K562 (cell line): ENCODE measurements around the gene RPTOR. TPM values are rescaled to one million over a fixed set of nuclear protein-coding genes. Genes with fewer than 3 reads are reported as not detected.

Source experiments
- ARHGAP35 ChIP-seq: fragments of 450-650 bp; IDR thresholded peaks from 2 replicates; pipeline ENCODE4 v1.6.1; 2018; ENCODE audit not compliant: partially characterized antibody
- BRD9 ChIP-seq: fragments of 450-650 bp; IDR thresholded peaks from 2 replicates; pipeline ENCODE4 v1.6.1; 2018; ENCODE audit warnings: low read depth; ENCODE audit not compliant: partially characterized antibody
- HCFC1 ChIP-seq: IDR thresholded peaks from 2 replicates; pipeline ENCODE4 v1.6.1; 2012; ENCODE audit warnings: low read depth, low read length, improper control_type of control experiment
- TFAM ChIP-seq: fragments of 250-450 bp; sonication (Bioruptor Pico); conservative IDR thresholded peaks from 2 replicates; pipeline ENCODE4 v1.5.0; 2021; ENCODE audit warnings: mild to moderate bottlenecking, moderate library complexity
- TFAP4 ChIP-seq: sonication (generic); formaldehyde crosslinking; IDR thresholded peaks from 2 replicates; pipeline ENCODE4 v1.8.0; 2022; ENCODE audit warnings: missing genetic modification reagents, mild to moderate bottlenecking, moderate library complexity, borderline replicate concordance
- TSHZ1 ChIP-seq: fragments of 250-450 bp; sonication (Bioruptor Pico); IDR thresholded peaks from 2 replicates; pipeline ENCODE4 v1.4.0; 2020; ENCODE audit warnings: mild to moderate bottlenecking, moderate library complexity
- ZBTB49 ChIP-seq: sonication (generic); formaldehyde crosslinking; IDR thresholded peaks from 2 replicates; pipeline ENCODE4 v1.8.0; 2022; ENCODE audit warnings: missing genetic modification reagents, mild to moderate bottlenecking, borderline replicate concordance
- ZNF263 ChIP-seq: sonication (generic); formaldehyde crosslinking; IDR thresholded peaks from 2 replicates; pipeline ENCODE4 v1.8.0; 2022; ENCODE audit warnings: mild to moderate bottlenecking, missing genetic modification reagents, borderline replicate concordance
- ZNF407 ChIP-seq: fragments of 450-650 bp; IDR thresholded peaks from 2 replicates; pipeline ENCODE4 v1.6.1; 2016; ENCODE audit warnings: low read depth
- ZNF644 ChIP-seq: fragments of 200-800 bp; sonication (Bioruptor generic); IDR thresholded peaks from 2 replicates; pipeline ENCODE4 v1.6.1; 2016; ENCODE audit warnings: low read depth, missing genetic modification characterization, missing compliant biosample characterization
- ZNF766 ChIP-seq: fragments of 200-800 bp; sonication (Bioruptor generic); conservative IDR thresholded peaks from 2 replicates; pipeline ENCODE4 v1.6.1; 2016; ENCODE audit warnings: missing genetic modification characterization, missing compliant biosample characterization
- ZNF79 ChIP-seq: fragments of 250-450 bp; sonication (Bioruptor Pico); IDR thresholded peaks from 2 replicates; pipeline ENCODE4 v1.4.0; 2020; ENCODE audit warnings: low read depth, mild to moderate bottlenecking, moderate library complexity
- polyA plus RNA-seq, 8 experiments: library from polyadenylated mRNA; depleted of rRNA in 4 of 8; stranded (reverse) in 5 of 8; unstranded in 3 of 8; fragments of >200 nt; fragmentation: Nextera tagmentation in 2 of 8; fragmentation: Illumina TruSeq in 1 of 8; extraction: Ambion mirVana in 2 of 8; extraction: Trizol in 1 of 8; gene quantifications; 2 replicates each; pipeline versions ENCODE4 v1.2.1 to v1.2.3, GENCODE V29; 2011 to 2014; ENCODE audit warnings: inconsistent platforms in 1 of 8, missing spikeins in 1 of 8
- total RNA-seq, 7 experiments: library from RNA; depleted of rRNA in 6 of 7; stranded (reverse); fragments of >200 nt in 6 of 7; fragmentation: Illumina TruSeq in 2 of 7; extraction: Trizol in 2 of 7; gene quantifications; 2 replicates each; pipeline versions ENCODE4 v1.2.1 to v1.2.3, GENCODE V29; 2011 to 2021; ENCODE audit warnings: low replicate concordance in 1 of 7

The RPTOR gene
- total and polyA plus RNA-seq, 9 of the 15 experiments (the other 6 are each of a cell fraction or from before 2014, with no cell fraction given): 0.24 to 54.1 (median 10.2) TPM

- TF ChIP-seq ZNF766 (no peak), TFAP4 (CRISPR knock-in tag) (no peak), ZNF644 (tag) (no peak), ZBTB49 (CRISPR knock-in tag) (no peak), TFAM (no peak), BRD9 (no peak), ZNF407 (peak; percentile 90), TSHZ1 (CRISPR knock-in tag) (no peak), ARHGAP35 (no peak), HCFC1 (peak; percentile 77), ZNF263 (CRISPR knock-in tag) (no peak), ZNF79 (no peak)
These were observed 447.0 kb downstream of the RPTOR start, which contains the start of gene CHMP6 (continued) for GRCh38 chr17:80991645-80992076.
